GM12878 (cell line): ENCODE results near the gene ARHGDIA. TPM values are rescaled to one million over a fixed set of nuclear protein-coding genes. Genes with fewer than 3 reads are reported as not detected.

Experiments used
- ATAC-seq: fragments of 200-7000 bp; cut with Tn5 transposase; 3 replicates; pipeline ENCODE4 v1.9.1; 2020; ENCODE audit warnings: mild to moderate bottlenecking, moderate library complexity
- BruUV-seq: library from RNA; stranded (reverse); fragments of 400-500 nt; replicated peaks from 2 replicates; lab custom pipeline; 2021; lab: Mats Ljungman, UMichigan
- CTCF ChIA-PET: fragments of 300-600 bp; sonication (Branson Sonifier 250); formaldehyde crosslinking; extraction: SDS; loops from one replicate; lab custom pipeline; 2021; ENCODE audit warnings: inconsistent platforms; lab: Yijun Ruan, JAX
- POLR2A ChIA-PET: fragments of 350-600 bp; formaldehyde crosslinking; extraction: SDS; loops from one replicate; lab custom pipeline; 2021; ENCODE audit warnings: inconsistent platforms; lab: Charles Lee
- RAD21 ChIA-PET: fragments of 300-600 bp; sonication (Branson Sonifier 250); formaldehyde crosslinking; loops from one replicate; lab custom pipeline; 2023; ENCODE audit warnings: antibody characterized with exemption; ENCODE audit not compliant: unreplicated experiment; lab: Charles Lee
- SMC1A ChIA-PET: fragments of 300-600 bp; sonication (Branson Sonifier 250); formaldehyde crosslinking; loops from one replicate; lab custom pipeline; 2023; ENCODE audit not compliant: unreplicated experiment, uncharacterized antibody; lab: Charles Lee
- DNase-seq: peaks from one replicate; pipeline ENCODE4 v3.0.0-alpha.2; 2011; ENCODE audit warnings: low read depth, low spot score
- FAIRE-seq: peaks from 3 replicates; lab custom pipeline; 2011; peaks lifted over from hg19 to GRCh38; lab: Jason Lieb, UNC
- H2AFZ ChIP-seq: 2 replicates; pipeline ENCODE4 v1.6.0; 2011; ENCODE audit warnings: low read depth, low read length, control low read depth; ENCODE audit not compliant: control insufficient read depth
- H3K27ac ChIP-seq: 2 replicates; pipeline ENCODE4 v1.5.1; 2011; ENCODE audit warnings: control low read depth; ENCODE audit not compliant: control insufficient read depth, insufficient read depth
- H3K27me3 ChIP-seq, 2 experiments: replicated peaks in 1 of 2; 2 replicates each; pipeline versions ENCODE4 v1.6.0 to v1.6.1; 2011; ENCODE audit warnings: low read length in 1 of 2; ENCODE audit not compliant: control insufficient read depth in 2 of 2, insufficient read depth in 2 of 2
- H3K36me3 ChIP-seq, 2 experiments: 2 replicates each; pipeline ENCODE4 v1.5.1; 2011; ENCODE audit warnings: low read length in 1 of 2; ENCODE audit not compliant: control insufficient read depth in 2 of 2, insufficient read depth in 2 of 2
- H3K4me1 ChIP-seq: 2 replicates; pipeline ENCODE4 v1.6.1; 2011; ENCODE audit warnings: mild to moderate bottlenecking, low read length, moderate library complexity, mixed read lengths; ENCODE audit not compliant: control insufficient read depth, insufficient read depth
- H3K4me2 ChIP-seq: 2 replicates; pipeline ENCODE4 v1.6.0; 2011; ENCODE audit warnings: control low read depth; ENCODE audit not compliant: control insufficient read depth, insufficient read depth
- H3K4me3 ChIP-seq: fragments of 200-600 bp; sonication (generic); 2 replicates; pipeline ENCODE4 v1.5.1; 2016
- H3K79me2 ChIP-seq: 2 replicates; pipeline ENCODE4 v1.6.0; 2011; ENCODE audit warnings: low read length; ENCODE audit not compliant: control insufficient read depth, insufficient read depth
- H3K9ac ChIP-seq: 2 replicates; pipeline ENCODE4 v1.8.0; 2011; ENCODE audit warnings: low read length, control low read depth, mixed read lengths; ENCODE audit not compliant: control insufficient read depth, insufficient read depth
- H3K9me3 ChIP-seq: replicated peaks from 3 replicates; pipeline ENCODE4 v1.5.1; 2011; ENCODE audit warnings: mild to moderate bottlenecking, low read length; ENCODE audit not compliant: control insufficient read depth, insufficient read depth
- H4K20me1 ChIP-seq: 2 replicates; pipeline ENCODE4 v1.6.0; 2011; ENCODE audit not compliant: control insufficient read depth, insufficient read depth
- CREB1 ChIP-seq: IDR thresholded peaks from 2 replicates; pipeline ENCODE4 v1.6.1; 2012; ENCODE audit warnings: low read depth, mild to moderate bottlenecking, inconsistent platforms
- LARP7 ChIP-seq: fragments of 450-650 bp; IDR thresholded peaks from 2 replicates; pipeline ENCODE4 v1.6.1; 2017; ENCODE audit warnings: mild to moderate bottlenecking
- POLR2A ChIP-seq: IDR thresholded peaks from 2 replicates; pipeline ENCODE4 v1.6.1; 2011; ENCODE audit warnings: low read depth, mild to moderate bottlenecking, low read length
- POLR2AphosphoS5 ChIP-seq: IDR thresholded peaks from 2 replicates; pipeline ENCODE4 v1.6.1; 2011; ENCODE audit warnings: mild to moderate bottlenecking, low read length, inconsistent platforms
- POU2F2 ChIP-seq: IDR thresholded peaks from 3 replicates; pipeline ENCODE4 v1.6.1; 2011; ENCODE audit warnings: low read depth, mild to moderate bottlenecking, low read length, borderline replicate concordance
- SREBF2 ChIP-seq: IDR thresholded peaks from 2 replicates; pipeline ENCODE4 v1.6.1; 2012; ENCODE audit warnings: mild to moderate bottlenecking, low read length
- WGBS: methylation state at CpG from one replicate; pipeline ENCODE4 v1.1.6; 2016; ENCODE audit warnings: low lambda C conversion rate; ENCODE audit not compliant: insufficient replicate concordance, insufficient coverage; ENCODE audit errors: missing lambda C conversion rate; 5-methylcytosine and 5-hydroxymethylcytosine counted together
- in situ Hi-C: fragments of 300-500 bp; cut with MboI; formaldehyde crosslinking; loops from 9 replicates; pipeline ENCODE4 v1.14.3; 2018; ENCODE audit warnings: mixed read lengths
- intact Hi-C: fragments of 100-400 bp; cut with micrococcal nuclease; formaldehyde crosslinking; loops from one replicate; pipeline ENCODE4 v1.14.2; 2022; ENCODE audit not compliant: unreplicated experiment
- polyA plus RNA-seq, 11 experiments: library from polyadenylated mRNA; depleted of rRNA in 4 of 11; unstranded in 6 of 11; stranded (reverse) in 5 of 11; fragments of >200 nt; fragmentation: Nextera tagmentation in 4 of 11; fragmentation: Illumina TruSeq in 1 of 11; extraction: Ambion mirVana in 4 of 11; extraction: Trizol in 1 of 11; gene quantifications; 1 replicate in 1 of 11; 2 replicates in 10 of 11; pipeline versions ENCODE4 v1.2.1 to v1.2.3, GENCODE V29; 2011 to 2016; ENCODE audit warnings: inconsistent platforms in 2 of 11, missing spikeins in 2 of 11, low read depth in 1 of 11
- total RNA-seq, 4 experiments: library from RNA; depleted of rRNA in 3 of 4; stranded (reverse); fragments of >200 nt in 3 of 4; fragmentation: Illumina TruSeq in 1 of 4; extraction: Trizol in 1 of 4; gene quantifications; 2 replicates each; pipeline versions ENCODE4 v1.2.1 to v1.2.3, GENCODE V29; 2013 to 2021
- TF ChIP-seq, protein P1 (sequence below): IDR thresholded peaks from 2 replicates; pipeline ENCODE4 v1.6.1; 2012; ENCODE audit warnings: improper control_type of control experiment, low read depth, low read length; ENCODE audit not compliant: insufficient replicate concordance
- TF ChIP-seq, protein P2 (sequence below): IDR thresholded peaks from 2 replicates; pipeline ENCODE4 v1.6.1; 2011; ENCODE audit warnings: mild to moderate bottlenecking, low read depth, low read length, moderate library complexity; ENCODE audit not compliant: insufficient replicate concordance
- TF ChIP-seq, protein P3 (sequence below): fragments of 450-650 bp; IDR thresholded peaks from 2 replicates; pipeline ENCODE4 v1.6.1; 2014; ENCODE audit warnings: mild to moderate bottlenecking
- TF ChIP-seq, protein P4 (sequence below): fragments of 150-350 bp; IDR thresholded peaks from 2 replicates; pipeline ENCODE4 v1.6.1; 2014; ENCODE audit warnings: mild to moderate bottlenecking, low read depth, low read length

ARHGDIA gene
- total and polyA plus RNA-seq, 10 of the 15 experiments (the other 5 are each of a cell fraction or from before 2014, with no cell fraction given): 17.9 to 552 (median 169) TPM

DNA sequence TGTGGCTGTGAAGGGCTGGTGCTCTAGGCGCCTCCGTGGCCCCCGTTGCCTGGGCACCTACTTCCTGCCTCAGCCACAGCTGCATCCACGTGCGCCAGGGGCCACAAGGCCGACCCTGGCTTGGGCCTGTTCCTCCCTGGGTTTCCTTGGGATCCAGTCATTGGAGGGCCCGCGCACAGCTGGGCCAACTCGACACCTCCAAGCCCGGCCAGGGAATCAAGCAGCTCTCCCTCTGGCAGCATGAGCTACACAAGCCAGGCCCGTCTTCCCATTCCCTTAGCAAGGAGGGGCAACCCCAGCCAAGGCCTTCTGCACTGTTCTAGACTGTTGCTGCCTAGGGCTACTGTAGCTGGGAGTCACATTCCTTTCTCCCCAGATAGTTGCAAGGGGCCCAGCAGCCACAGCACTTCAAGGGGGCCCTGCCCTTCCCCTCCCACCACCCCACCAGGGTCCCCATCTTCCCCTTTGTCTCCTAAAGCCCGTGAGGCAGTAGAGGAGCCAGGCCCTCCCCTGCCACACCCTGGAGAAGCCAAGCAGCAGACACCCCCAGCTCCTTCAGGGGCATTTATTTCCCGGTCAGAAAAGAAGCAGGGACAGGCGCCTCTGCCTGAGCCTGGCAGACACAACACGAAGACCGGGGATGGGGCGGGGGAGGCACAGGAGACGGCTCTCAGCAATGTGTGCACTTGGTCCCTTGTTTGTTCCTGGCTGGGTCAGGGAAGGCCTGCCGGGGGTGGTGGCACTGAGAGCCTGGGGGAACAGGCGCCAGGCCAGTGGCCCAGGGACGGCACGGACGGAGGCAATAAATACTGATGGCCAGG lies 3.8 kb downstream of the ARHGDIA start (continued):
- TF ChIP-seq, protein P1, sequence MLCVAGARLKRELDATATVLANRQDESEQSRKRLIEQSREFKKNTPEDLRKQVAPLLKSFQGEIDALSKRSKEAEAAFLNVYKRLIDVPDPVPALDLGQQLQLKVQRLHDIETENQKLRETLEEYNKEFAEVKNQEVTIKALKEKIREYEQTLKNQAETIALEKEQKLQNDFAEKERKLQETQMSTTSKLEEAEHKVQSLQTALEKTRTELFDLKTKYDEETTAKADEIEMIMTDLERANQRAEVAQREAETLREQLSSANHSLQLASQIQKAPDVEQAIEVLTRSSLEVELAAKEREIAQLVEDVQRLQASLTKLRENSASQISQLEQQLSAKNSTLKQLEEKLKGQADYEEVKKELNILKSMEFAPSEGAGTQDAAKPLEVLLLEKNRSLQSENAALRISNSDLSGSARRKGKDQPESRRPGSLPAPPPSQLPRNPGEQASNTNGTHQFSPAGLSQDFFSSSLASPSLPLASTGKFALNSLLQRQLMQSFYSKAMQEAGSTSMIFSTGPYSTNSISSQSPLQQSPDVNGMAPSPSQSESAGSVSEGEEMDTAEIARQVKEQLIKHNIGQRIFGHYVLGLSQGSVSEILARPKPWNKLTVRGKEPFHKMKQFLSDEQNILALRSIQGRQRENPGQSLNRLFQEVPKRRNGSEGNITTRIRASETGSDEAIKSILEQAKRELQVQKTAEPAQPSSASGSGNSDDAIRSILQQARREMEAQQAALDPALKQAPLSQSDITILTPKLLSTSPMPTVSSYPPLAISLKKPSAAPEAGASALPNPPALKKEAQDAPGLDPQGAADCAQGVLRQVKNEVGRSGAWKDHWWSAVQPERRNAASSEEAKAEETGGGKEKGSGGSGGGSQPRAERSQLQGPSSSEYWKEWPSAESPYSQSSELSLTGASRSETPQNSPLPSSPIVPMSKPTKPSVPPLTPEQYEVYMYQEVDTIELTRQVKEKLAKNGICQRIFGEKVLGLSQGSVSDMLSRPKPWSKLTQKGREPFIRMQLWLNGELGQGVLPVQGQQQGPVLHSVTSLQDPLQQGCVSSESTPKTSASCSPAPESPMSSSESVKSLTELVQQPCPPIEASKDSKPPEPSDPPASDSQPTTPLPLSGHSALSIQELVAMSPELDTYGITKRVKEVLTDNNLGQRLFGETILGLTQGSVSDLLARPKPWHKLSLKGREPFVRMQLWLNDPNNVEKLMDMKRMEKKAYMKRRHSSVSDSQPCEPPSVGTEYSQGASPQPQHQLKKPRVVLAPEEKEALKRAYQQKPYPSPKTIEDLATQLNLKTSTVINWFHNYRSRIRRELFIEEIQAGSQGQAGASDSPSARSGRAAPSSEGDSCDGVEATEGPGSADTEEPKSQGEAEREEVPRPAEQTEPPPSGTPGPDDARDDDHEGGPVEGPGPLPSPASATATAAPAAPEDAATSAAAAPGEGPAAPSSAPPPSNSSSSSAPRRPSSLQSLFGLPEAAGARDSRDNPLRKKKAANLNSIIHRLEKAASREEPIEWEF: no peak
- TF ChIP-seq SREBF2: no peak

DNA sequence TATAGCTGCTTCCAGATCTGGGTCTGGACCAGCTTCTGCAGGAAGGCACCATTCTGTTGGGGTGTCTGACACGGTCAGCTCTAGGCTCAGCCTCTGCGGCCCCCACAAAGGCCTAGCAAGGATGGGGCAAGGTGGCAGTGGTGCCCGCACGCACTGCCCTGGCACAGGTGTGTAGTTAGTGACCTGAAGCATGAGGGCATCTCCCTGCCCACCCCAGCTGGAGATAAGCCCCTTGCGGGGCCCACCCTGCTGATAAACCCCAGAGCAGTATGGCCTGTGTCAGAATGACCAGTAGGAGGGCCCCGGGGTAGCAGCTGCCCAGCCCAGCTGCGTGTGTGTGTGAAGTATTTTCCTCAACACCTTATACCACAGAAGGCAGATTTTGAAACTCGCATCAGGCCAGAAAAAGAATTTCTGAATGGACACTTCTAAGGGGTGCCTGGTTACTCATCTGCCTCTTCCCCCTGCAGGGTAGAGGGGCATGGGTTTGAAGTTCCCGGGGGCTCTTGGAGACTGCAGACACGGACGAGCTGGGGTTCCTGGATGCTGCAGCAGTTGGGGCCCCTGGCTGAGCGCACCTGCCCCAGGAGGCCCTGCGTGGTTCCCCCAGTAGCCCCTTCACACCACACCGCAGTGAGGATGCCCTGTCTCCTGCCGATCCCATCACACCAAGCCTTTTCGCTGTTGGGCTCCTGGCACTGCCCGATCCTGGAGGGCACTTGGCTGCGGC lies 4.5 kb downstream of the ARHGDIA start:
- FAIRE-seq (no peak), DNase-seq (no peak), ATAC-seq (peak; percentile 0; the same call in 1 of the 3 replicates)
- intact Hi-C loops: no loop called here
- in situ Hi-C loops: no loop called here
- peak overlapping the region; percentile 9 for H3K9ac ChIP-seq
- H3K27me3 ChIP-seq: no peaks in the 10 kb centered on the region
- RAD21 ChIA-PET: interaction anchor here (0.6 kb wide), 1 partner anchor 17 kb away, joined by 3 read pairs; no protein-coding TSS in a partner anchor
- peaks cover 11 to 24% of the 10 kb centered on the region in 2 experiments; a peak in 3 of 4 replicates for H3K36me3 ChIP-seq
- peaks cover 72% of the 10 kb centered on the region for H3K79me2 ChIP-seq
- no TSS peak for BruUV-seq
- no peak overlapping the region for H3K27ac ChIP-seq
- H2AFZ ChIP-seq: no peak overlapping the region
- H4K20me1 ChIP-seq: 0 out of 2 replicates have a peak, but pooled peaks cover 3% of the 10 kb centered on the region
- POLR2A ChIA-PET: interaction anchor here (0.6 to 1.4 kb wide), 3 partner anchors 14 to 102 kb away, joined by 3 to 5 read pairs (median 3); partner anchors contain the start of gene MCRIP1
- SMC1A ChIA-PET: no interaction called here
- H3K4me1 ChIP-seq: peaks cover 13% of the 10 kb centered on the region
- H3K4me3 ChIP-seq: no peak overlapping the region
- CTCF ChIA-PET: interaction anchor here (0.9 to 1.0 kb wide), 2 partner anchors 8 to 131 kb away, joined by 3 read pairs; no protein-coding TSS in a partner anchor
- H3K9me3 ChIP-seq: no peaks in the 10 kb centered on the region
- no peak overlapping the region for H3K4me2 ChIP-seq
- 61% methylated on average over 18 of the region's 18 CpGs for WGBS
- TF ChIP-seq POU2F2: peak; percentile 47; the same call in 2 of the 3 replicates
- 0 out of 2 replicates have a peak, but pooled peaks have one; percentile 19 for TF ChIP-seq CREB1
- TF ChIP-seq, protein P2, sequence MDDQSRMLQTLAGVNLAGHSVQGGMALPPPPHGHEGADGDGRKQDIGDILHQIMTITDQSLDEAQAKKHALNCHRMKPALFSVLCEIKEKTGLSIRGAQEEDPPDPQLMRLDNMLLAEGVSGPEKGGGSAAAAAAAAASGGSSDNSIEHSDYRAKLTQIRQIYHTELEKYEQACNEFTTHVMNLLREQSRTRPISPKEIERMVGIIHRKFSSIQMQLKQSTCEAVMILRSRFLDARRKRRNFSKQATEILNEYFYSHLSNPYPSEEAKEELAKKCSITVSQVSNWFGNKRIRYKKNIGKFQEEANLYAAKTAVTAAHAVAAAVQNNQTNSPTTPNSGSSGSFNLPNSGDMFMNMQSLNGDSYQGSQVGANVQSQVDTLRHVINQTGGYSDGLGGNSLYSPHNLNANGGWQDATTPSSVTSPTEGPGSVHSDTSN: peak; percentile 42
- TF ChIP-seq, protein P3, sequence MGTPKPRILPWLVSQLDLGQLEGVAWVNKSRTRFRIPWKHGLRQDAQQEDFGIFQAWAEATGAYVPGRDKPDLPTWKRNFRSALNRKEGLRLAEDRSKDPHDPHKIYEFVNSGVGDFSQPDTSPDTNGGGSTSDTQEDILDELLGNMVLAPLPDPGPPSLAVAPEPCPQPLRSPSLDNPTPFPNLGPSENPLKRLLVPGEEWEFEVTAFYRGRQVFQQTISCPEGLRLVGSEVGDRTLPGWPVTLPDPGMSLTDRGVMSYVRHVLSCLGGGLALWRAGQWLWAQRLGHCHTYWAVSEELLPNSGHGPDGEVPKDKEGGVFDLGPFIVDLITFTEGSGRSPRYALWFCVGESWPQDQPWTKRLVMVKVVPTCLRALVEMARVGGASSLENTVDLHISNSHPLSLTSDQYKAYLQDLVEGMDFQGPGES: no peak
- TF ChIP-seq, protein P4, sequence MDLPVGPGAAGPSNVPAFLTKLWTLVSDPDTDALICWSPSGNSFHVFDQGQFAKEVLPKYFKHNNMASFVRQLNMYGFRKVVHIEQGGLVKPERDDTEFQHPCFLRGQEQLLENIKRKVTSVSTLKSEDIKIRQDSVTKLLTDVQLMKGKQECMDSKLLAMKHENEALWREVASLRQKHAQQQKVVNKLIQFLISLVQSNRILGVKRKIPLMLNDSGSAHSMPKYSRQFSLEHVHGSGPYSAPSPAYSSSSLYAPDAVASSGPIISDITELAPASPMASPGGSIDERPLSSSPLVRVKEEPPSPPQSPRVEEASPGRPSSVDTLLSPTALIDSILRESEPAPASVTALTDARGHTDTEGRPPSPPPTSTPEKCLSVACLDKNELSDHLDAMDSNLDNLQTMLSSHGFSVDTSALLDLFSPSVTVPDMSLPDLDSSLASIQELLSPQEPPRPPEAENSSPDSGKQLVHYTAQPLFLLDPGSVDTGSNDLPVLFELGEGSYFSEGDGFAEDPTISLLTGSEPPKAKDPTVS: no peak
- TF ChIP-seq POLR2AphosphoS5: peak; percentile 77
- no peak for TF ChIP-seq LARP7
- peak; percentile 78 for TF ChIP-seq POLR2A
